DMS153 treated with DMSO at 0.1 percent for 48 hours (cell line): ENCODE measurements around the gene LRRC74B.

Experiments used
- DNase-seq: peaks from one replicate; lab custom pipeline; 2025; ENCODE audit not compliant: unreplicated experiment; lab: John Stamatoyannopoulos, UW

Gene LRRC74B

GRCh38 chr22:21101877-21102638 lies 56.3 kb downstream of the LRRC74B start:
- no peak for DNase-seq

- peak; percentile 80 for DNase-seq
Observed at GRCh38 chr22:21102659-21103267, 57.0 kb downstream of the LRRC74B start.

- no peak for DNase-seq
Observed at GRCh38 chr22:21103633-21104032, 57.9 kb downstream of the LRRC74B start.

GRCh38 chr22:21104126-21104691 lies 58.5 kb downstream of the LRRC74B start:
- no peak for DNase-seq

- no peak for DNase-seq
Observed at GRCh38 chr22:21105294-21105693, 59.5 kb downstream of the LRRC74B start.

- no peak for DNase-seq
Observed at GRCh38 chr22:21106000-21106399, 60.3 kb downstream of the LRRC74B start.

GRCh38 chr22:21108379-21109115 lies 62.8 kb downstream of the LRRC74B start:
- DNase-seq, result peak; percentile 6
